Neural crest cell (in vitro differentiated cells): ENCODE results near the gene PARVB. TPM values are rescaled to one million over a fixed set of nuclear protein-coding genes. Genes with fewer than 3 reads are reported as not detected.

Source experiments
- DNase-seq: peaks from one replicate; pipeline ENCODE4 v3.0.0; 2021; ENCODE audit warnings: low read depth, mixed read lengths, low spot score
- H3K27ac Mint-ChIP-seq: one replicate; pipeline ENCODE4 v1.8.0; 2021; ENCODE audit warnings: mild to moderate bottlenecking, mixed read lengths; ENCODE audit not compliant: unreplicated experiment
- H3K27me3 Mint-ChIP-seq: 2 replicates; pipeline ENCODE4 v1.8.0; 2021; ENCODE audit warnings: low read depth, mild to moderate bottlenecking, mixed read lengths
- H3K36me3 Mint-ChIP-seq: 2 replicates; pipeline ENCODE4 v1.8.0; 2021; ENCODE audit warnings: low read depth, mild to moderate bottlenecking, mixed read lengths
- H3K4me1 Mint-ChIP-seq: 2 replicates; pipeline ENCODE4 v1.8.0; 2021; ENCODE audit warnings: mixed read lengths
- H3K4me3 Mint-ChIP-seq: one replicate; pipeline ENCODE4 v1.8.0; 2021; ENCODE audit warnings: mild to moderate bottlenecking, mixed read lengths
- H3K9me3 Mint-ChIP-seq: 2 replicates; pipeline ENCODE4 v1.8.0; 2021; ENCODE audit warnings: mixed read lengths
- total RNA-seq: library from RNA; stranded (reverse); gene quantifications from 2 replicates; pipeline ENCODE4 v1.2.1, GENCODE V29; 2021
- TF ChIP-seq, protein P1 (sequence below): fragments of 200-600 bp; sonication (generic); conservative IDR thresholded peaks from 2 replicates; pipeline ENCODE4 v1.5.0; 2021; ENCODE audit warnings: antibody characterized with exemption, mild to moderate bottlenecking

PARVB gene
- total RNA-seq, 1 donor from 2014 or later: 21.8 TPM

DNA sequence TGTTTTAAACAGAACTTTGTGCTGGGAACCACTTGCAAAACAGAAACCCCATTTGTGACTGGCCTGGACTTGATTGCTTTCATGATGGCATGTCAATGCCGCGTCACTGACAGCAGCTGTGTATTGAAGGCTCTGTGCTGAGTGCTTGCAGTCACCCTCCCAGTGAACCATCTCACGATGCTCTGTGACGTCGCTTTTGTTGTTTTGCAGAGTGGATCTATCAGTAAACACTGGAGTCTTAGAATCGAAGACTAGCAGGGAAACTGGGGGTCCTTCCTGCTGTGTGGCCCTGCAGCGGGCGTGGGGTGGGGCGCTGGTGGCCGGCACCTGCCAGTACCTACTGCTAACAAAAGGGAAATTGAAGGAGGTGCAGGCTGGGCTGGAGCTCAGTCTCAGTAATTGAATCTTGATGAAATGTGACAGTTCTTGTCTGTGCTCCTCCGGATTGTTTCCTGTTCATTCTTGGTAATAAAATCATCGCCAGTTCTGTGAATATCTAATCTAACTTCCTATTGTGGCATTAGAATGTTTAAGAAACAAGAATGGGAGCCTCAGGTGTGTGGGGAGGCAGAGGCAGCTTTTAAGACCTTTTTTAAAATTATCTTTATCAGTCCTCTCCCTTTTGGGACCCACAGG lies 106.1 kb downstream of the PARVB start:
- no peaks in the 10 kb centered on the region for H3K27me3 Mint-ChIP-seq
- no peak overlapping the region for H3K4me3 Mint-ChIP-seq
- peaks cover 16% of the 10 kb centered on the region for H3K4me1 Mint-ChIP-seq
- peaks cover 10% of the 10 kb centered on the region for H3K9me3 Mint-ChIP-seq
- no peak for DNase-seq
- peaks cover 8% of the 10 kb centered on the region for H3K36me3 Mint-ChIP-seq
- TF ChIP-seq, protein P1, sequence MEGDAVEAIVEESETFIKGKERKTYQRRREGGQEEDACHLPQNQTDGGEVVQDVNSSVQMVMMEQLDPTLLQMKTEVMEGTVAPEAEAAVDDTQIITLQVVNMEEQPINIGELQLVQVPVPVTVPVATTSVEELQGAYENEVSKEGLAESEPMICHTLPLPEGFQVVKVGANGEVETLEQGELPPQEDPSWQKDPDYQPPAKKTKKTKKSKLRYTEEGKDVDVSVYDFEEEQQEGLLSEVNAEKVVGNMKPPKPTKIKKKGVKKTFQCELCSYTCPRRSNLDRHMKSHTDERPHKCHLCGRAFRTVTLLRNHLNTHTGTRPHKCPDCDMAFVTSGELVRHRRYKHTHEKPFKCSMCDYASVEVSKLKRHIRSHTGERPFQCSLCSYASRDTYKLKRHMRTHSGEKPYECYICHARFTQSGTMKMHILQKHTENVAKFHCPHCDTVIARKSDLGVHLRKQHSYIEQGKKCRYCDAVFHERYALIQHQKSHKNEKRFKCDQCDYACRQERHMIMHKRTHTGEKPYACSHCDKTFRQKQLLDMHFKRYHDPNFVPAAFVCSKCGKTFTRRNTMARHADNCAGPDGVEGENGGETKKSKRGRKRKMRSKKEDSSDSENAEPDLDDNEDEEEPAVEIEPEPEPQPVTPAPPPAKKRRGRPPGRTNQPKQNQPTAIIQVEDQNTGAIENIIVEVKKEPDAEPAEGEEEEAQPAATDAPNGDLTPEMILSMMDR: no peak
- H3K27ac Mint-ChIP-seq: peak overlapping the region; percentile 90

DNA sequence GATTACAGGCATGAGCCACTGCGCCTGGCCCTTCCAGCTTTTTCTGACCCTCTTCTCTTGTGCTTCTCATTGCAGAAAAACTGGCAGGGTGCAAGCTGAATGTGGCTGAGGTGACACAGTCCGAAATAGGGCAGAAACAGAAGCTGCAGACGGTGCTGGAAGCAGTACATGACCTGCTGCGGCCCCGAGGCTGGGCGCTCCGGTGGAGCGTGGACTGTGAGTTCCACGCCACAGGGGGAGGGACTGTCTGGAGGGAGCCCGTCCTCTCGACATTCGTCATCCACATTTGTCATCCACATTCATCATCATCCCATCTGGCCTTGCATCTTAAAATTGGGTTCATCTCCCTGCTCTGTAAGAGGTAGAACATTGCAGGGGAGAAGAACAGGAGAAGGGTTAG lies 107.3 kb downstream of the PARVB start:
- H3K36me3 Mint-ChIP-seq: peaks cover 12% of the 10 kb centered on the region

DNA sequence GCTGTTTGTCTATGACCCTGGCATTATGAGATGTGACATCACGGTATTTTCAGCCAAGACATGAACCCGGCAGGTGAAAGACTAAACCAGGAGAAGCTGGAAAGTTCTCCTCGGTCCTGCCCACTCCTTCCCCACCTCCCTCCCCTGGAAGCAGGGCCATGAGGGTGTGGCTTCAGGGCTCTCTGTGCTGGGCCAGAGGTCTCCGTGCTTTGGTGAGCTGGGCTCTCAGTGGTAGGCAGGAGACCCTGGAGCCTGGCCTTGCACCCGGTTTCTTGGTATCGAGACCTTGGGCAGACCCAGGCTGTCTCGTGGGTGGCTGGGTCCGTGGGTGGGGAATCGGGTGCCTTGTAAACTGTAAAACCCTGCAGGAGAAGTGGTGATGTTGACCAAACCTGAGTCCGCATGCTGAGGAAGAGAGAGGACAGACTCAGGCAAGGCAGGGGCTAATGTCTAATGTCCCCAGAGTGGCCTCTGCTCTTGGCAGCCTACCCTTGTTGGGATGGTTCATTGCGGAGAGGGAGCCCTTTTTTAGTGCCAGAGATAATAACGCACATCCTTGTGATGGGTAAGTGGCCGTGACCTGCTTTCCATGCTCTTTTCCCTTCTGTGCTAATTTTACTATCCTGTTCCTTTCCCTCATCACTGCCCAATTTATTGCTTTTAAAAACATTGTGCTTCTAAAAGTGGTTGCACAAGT lies 108.0 kb downstream of the PARVB start:
- no peak overlapping the region for H3K27ac Mint-ChIP-seq
- H3K9me3 Mint-ChIP-seq: peaks cover 6% of the 10 kb centered on the region
- no peak overlapping the region for H3K4me3 Mint-ChIP-seq
- DNase-seq: no peak
- H3K4me1 Mint-ChIP-seq: peaks cover 16% of the 10 kb centered on the region
- no peaks in the 10 kb centered on the region for H3K27me3 Mint-ChIP-seq
- peaks cover 17% of the 10 kb centered on the region for H3K36me3 Mint-ChIP-seq
- TF ChIP-seq, protein P1: no peak

More for the DNA sequence above, 107.3 kb downstream of the PARVB start:
- H3K4me3 Mint-ChIP-seq: no peak overlapping the region
- H3K9me3 Mint-ChIP-seq: peaks cover 8% of the 10 kb centered on the region
- TF ChIP-seq, protein P1: no peak
- H3K27ac Mint-ChIP-seq: no peak overlapping the region
- H3K27me3 Mint-ChIP-seq: no peaks in the 10 kb centered on the region
- peaks cover 16% of the 10 kb centered on the region for H3K4me1 Mint-ChIP-seq
- no peak for DNase-seq

DNA sequence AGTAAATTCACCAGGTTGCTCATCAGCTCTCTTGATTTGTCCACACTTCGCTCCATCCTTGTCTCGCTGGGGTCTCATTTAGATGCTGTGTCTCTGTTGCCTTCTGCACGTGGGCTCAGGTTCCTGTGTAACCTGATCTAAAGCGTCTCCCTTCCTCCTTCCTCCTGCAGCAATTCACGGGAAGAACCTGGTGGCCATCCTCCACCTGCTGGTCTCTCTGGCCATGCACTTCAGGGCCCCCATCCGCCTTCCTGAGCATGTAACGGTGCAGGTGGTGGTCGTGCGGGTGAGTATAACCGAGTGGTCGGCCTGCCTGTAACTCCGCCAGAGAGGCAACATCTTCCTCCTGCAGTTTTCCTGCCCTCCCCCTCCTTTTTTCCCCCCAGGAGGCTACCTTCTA lies 108.6 kb downstream of the PARVB start:
- peaks cover 16% of the 10 kb centered on the region for H3K4me1 Mint-ChIP-seq
- no peaks in the 10 kb centered on the region for H3K27me3 Mint-ChIP-seq
- TF ChIP-seq, protein P1: no peak
- DNase-seq: no peak
- peaks cover 3% of the 10 kb centered on the region for H3K9me3 Mint-ChIP-seq
- H3K4me3 Mint-ChIP-seq: no peak overlapping the region
- peaks cover 13% of the 10 kb centered on the region for H3K36me3 Mint-ChIP-seq
- H3K27ac Mint-ChIP-seq: no peak overlapping the region

DNA sequence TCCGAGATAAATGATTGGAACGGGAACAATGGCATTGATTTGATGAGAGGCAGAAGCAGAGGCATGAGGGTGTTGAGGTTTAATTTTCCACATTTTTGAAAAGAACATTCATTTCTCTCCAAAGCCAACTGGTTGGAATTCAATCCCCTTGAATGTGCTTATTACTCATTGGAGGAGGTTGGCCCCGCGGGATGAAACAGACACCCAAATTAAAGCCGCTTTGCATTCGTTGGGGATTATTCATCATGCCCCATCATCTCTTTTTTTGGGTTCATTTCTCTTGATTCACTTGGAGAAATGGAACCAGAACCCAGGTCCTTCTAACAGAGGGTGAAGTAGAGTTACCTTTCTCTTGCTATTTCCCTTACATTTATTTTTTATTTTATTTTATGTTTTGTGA lies 109.1 kb downstream of the PARVB start:
- no peak for DNase-seq

More for the DNA sequence above, 109.1 kb downstream of the PARVB start:
- Mint-ChIP-seq H3K27ac (no peak overlapping the region), H3K27me3 (no peaks in the 10 kb centered on the region), H3K4me3 (no peak overlapping the region), H3K9me3 (peaks cover 3% of the 10 kb centered on the region), H3K36me3 (peaks cover 13% of the 10 kb centered on the region), H3K4me1 (peaks cover 16% of the 10 kb centered on the region)
- TF ChIP-seq, protein P1: no peak
